PC-3 (cell line): Measurements from ENCODE around the gene NPR2. TPM values are rescaled to one million over a fixed set of nuclear protein-coding genes. Genes with fewer than 3 reads are reported as not detected.

Source experiments
- ATAC-seq: fragments of 200-7000 bp; cut with Tn5 transposase; 2 replicates; pipeline ENCODE4 v1.9.1; 2020; ENCODE audit warnings: mild to moderate bottlenecking, moderate library complexity
- BruUV-seq: library from RNA; stranded (reverse); fragments of 400-500 nt; replicated peaks from 2 replicates; lab custom pipeline; 2021; lab: Mats Ljungman, UMichigan
- CTCF ChIA-PET: fragments of 300-600 bp; sonication (Branson Sonifier 250); formaldehyde crosslinking; loops from one replicate; lab custom pipeline; 2022; ENCODE audit warnings: antibody characterized with exemption; lab: Charles Lee
- POLR2A ChIA-PET: fragments of 300-600 bp; sonication (Branson Sonifier 250); formaldehyde crosslinking; loops from one replicate; lab custom pipeline; 2022; ENCODE audit warnings: antibody characterized with exemption; ENCODE audit not compliant: unreplicated experiment; lab: Charles Lee
- DNase-seq: peaks from one replicate; pipeline ENCODE4 v3.0.0-alpha.2; 2015
- H2AFZ ChIP-seq: fragments of 300-600 bp; sonication (generic); 2 replicates; pipeline ENCODE4 v1.6.0; 2016; ENCODE audit warnings: antibody characterized with exemption, low read length
- H3F3A ChIP-seq: fragments of 300-600 bp; sonication (generic); one replicate; pipeline ENCODE4 v1.6.0; 2017; ENCODE audit warnings: antibody characterized with exemption, low read length, control low read depth, mild to moderate bottlenecking; ENCODE audit not compliant: unreplicated experiment
- H3K27ac ChIP-seq: fragments of 300-600 bp; sonication (generic); 2 replicates; pipeline ENCODE4 v1.5.1; 2016; ENCODE audit warnings: mild to moderate bottlenecking, low read length
- H3K27me3 ChIP-seq: fragments of 300-600 bp; sonication (generic); 2 replicates; pipeline ENCODE4 v1.6.1; 2016; ENCODE audit warnings: low read length, mixed read lengths
- H3K36me3 ChIP-seq: fragments of 300-600 bp; sonication (generic); 2 replicates; pipeline ENCODE4 v1.6.1; 2016; ENCODE audit warnings: low read depth, mixed run types, low read length, mixed read lengths
- H3K4me1 ChIP-seq: fragments of 300-600 bp; sonication (generic); 2 replicates; pipeline ENCODE4 v1.5.1; 2016; ENCODE audit warnings: low read length; ENCODE audit not compliant: insufficient read depth
- H3K4me2 ChIP-seq: fragments of 300-600 bp; sonication (generic); 2 replicates; pipeline ENCODE4 v1.6.0; 2016; ENCODE audit warnings: low read length
- H3K4me3 ChIP-seq: fragments of 300-600 bp; sonication (generic); 2 replicates; pipeline ENCODE4 v1.5.1; 2016; ENCODE audit warnings: mild to moderate bottlenecking, low read length, mixed read lengths
- H3K79me2 ChIP-seq: fragments of 300-600 bp; sonication (generic); 2 replicates; pipeline ENCODE4 v1.6.1; 2017; ENCODE audit warnings: low read length, mixed read lengths
- H3K9ac ChIP-seq: fragments of 300-600 bp; sonication (generic); 2 replicates; pipeline ENCODE4 v1.6.0; 2016; ENCODE audit warnings: mild to moderate bottlenecking, low read length
- H3K9me2 ChIP-seq: fragments of 300-600 bp; sonication (generic); replicated peaks from 2 replicates; pipeline ENCODE4 v1.6.1; 2016; ENCODE audit warnings: mixed run types, low read length, mixed read lengths
- H3K9me3 ChIP-seq: fragments of 300-600 bp; sonication (generic); 2 replicates; pipeline ENCODE4 v1.6.1; 2016; ENCODE audit warnings: low read length, mixed read lengths
- H4K20me1 ChIP-seq: fragments of 300-600 bp; sonication (generic); 2 replicates; pipeline ENCODE4 v1.6.1; 2016; ENCODE audit warnings: low read length, mixed read lengths
- EZH2 ChIP-seq: fragments of 300-600 bp; sonication (generic); IDR thresholded peaks from one replicate; pipeline ENCODE4 v1.6.1; 2017; ENCODE audit warnings: antibody characterized with exemption, mild to moderate bottlenecking, low read length; ENCODE audit not compliant: unreplicated experiment
- EZH2phosphoT487 ChIP-seq: fragments of 300-600 bp; sonication (generic); IDR thresholded peaks from 2 replicates; pipeline ENCODE4 v1.6.1; 2018; ENCODE audit warnings: mild to moderate bottlenecking, antibody characterized with exemption, low read length, borderline replicate concordance
- intact Hi-C: fragments of 100-400 bp; cut with micrococcal nuclease; formaldehyde crosslinking; loops from 2 replicates; pipeline ENCODE4 v1.9.0; 2023
- total RNA-seq: library from RNA; depleted of rRNA; stranded (reverse); fragments of >200 nt; gene quantifications from 2 replicates; pipeline ENCODE4 v1.2.3, GENCODE V29; 2014
- TF ChIP-seq, protein P1 (sequence below): fragments of 300-600 bp; sonication (generic); conservative IDR thresholded peaks from 2 replicates; pipeline ENCODE4 v1.5.1; 2017; ENCODE audit warnings: antibody characterized with exemption, low read depth, mild to moderate bottlenecking, low read length

The NPR2 gene
- total RNA-seq, 1 experiment from 2014 or later = 1.5 TPM

DNA sequence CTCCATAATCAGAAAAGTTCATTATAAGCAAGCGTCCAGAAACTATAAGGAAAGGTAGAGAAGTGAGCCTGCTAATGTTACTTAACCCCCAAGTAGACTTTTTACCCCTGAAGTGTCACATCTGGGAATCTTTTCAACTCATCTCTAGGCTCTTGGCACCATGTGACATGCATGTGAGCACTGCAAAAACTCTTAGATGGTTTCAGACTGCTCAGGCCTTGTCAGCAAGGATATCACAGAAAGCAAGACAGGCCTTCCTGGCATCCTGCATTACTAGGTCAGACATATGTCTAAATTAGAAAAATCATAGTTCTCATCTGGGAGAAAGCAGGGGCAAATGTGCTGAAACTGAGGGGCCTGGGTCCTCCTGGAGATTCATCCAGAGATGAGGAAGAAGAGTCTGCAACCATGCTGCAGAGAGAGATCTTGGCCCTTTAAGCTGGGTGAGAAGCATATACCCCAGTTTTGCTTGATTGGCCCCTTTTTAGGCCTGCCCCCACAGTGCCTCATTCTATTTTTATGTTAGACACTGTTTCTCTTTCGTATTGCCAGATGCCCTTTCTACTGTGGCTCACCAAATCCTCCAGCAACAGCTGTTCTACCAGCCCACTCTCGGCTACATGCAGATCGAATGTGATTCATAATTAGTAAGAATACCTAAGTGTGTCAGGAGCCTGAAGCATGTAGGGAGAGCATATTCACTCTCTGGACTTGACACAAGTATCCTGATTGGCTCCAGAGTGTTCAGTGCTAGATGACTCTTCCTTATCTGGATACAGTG is 56.6 kb downstream of the NPR2 start:
- H3K4me3 ChIP-seq = no peak overlapping the region
- TF ChIP-seq EZH2 (no peak), EZH2phosphoT487 (no peak)
- TF ChIP-seq, protein P1, sequence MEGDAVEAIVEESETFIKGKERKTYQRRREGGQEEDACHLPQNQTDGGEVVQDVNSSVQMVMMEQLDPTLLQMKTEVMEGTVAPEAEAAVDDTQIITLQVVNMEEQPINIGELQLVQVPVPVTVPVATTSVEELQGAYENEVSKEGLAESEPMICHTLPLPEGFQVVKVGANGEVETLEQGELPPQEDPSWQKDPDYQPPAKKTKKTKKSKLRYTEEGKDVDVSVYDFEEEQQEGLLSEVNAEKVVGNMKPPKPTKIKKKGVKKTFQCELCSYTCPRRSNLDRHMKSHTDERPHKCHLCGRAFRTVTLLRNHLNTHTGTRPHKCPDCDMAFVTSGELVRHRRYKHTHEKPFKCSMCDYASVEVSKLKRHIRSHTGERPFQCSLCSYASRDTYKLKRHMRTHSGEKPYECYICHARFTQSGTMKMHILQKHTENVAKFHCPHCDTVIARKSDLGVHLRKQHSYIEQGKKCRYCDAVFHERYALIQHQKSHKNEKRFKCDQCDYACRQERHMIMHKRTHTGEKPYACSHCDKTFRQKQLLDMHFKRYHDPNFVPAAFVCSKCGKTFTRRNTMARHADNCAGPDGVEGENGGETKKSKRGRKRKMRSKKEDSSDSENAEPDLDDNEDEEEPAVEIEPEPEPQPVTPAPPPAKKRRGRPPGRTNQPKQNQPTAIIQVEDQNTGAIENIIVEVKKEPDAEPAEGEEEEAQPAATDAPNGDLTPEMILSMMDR = no peak
- H3F3A ChIP-seq = no peaks in the 10 kb centered on the region
- no peaks in the 10 kb centered on the region for H4K20me1 ChIP-seq
- CTCF ChIA-PET = interaction anchor here (1.2 kb wide), 1 partner anchor 34 kb away, joined by 3 read pairs; no protein-coding TSS in a partner anchor
- peak; percentile 77 for DNase-seq
- H3K4me2 ChIP-seq = peak overlapping the region; percentile 7; the same call in 1 of the 2 replicates
- no peak overlapping the region for H2AFZ ChIP-seq
- no peaks in the 10 kb centered on the region for H3K36me3 ChIP-seq
- intact Hi-C loops = no loop called here
- no TSS peak for BruUV-seq
- H3K27me3 ChIP-seq = no peaks in the 10 kb centered on the region
- H3K9me2 ChIP-seq = no peaks in the 10 kb centered on the region
- no peak overlapping the region for H3K27ac ChIP-seq
- POLR2A ChIA-PET = no interaction called here
- H3K9ac ChIP-seq = no peak overlapping the region
- no peaks in the 10 kb centered on the region for H3K79me2 ChIP-seq
- ATAC-seq = peak; percentile 76
- H3K9me3 ChIP-seq = no peaks in the 10 kb centered on the region
- H3K4me1 ChIP-seq = peaks cover 24% of the 10 kb centered on the region

DNA sequence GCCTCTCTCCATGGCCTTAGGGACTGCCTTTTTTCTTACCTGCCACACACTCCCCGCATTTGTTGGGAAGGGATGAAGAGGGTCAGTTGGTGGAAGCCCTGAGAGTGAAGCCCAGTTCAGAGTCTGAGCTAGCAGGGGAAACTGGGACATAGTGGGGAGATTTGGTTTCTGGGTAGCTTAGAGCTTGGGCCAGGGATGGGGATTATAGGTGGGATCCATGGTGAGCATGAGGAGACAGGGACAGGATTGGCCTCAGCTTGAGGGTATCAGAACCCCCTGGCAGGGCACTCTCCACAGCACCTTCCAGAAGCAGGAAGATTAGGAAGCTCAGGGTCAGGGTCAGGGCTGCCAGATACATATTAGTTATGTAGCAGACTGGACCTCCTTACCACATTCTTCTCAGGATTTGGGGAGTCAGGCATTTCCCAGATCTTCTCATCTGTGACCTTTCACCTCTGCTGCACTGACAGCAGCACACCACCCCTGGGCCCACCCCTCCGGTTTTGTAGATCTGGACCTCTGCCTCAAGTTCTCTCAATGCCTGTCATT is 61.0 kb downstream of the NPR2 start:
- H3K27ac ChIP-seq = no peak overlapping the region
- H4K20me1 ChIP-seq = no peaks in the 10 kb centered on the region
- TF ChIP-seq EZH2 (no peak), EZH2phosphoT487 (no peak)
- TF ChIP-seq, protein P1 = no peak
- ChIA-PET CTCF (interaction anchor here (0.5 kb wide), 1 partner anchor 1697 kb away, joined by 6 read pairs; no protein-coding TSS in a partner anchor), POLR2A (no interaction called here)
- H3K9me2 ChIP-seq = no peaks in the 10 kb centered on the region
- H3F3A ChIP-seq = no peaks in the 10 kb centered on the region
- H3K4me1 ChIP-seq = peaks cover 5% of the 10 kb centered on the region; the same call in 1 of the 2 replicates
- ATAC-seq (no peak), DNase-seq (no peak)
- H2AFZ ChIP-seq = no peak overlapping the region
- no TSS peak for BruUV-seq
- intact Hi-C loops = no loop called here
- H3K9ac ChIP-seq = no peak overlapping the region
- H3K36me3 ChIP-seq = no peaks in the 10 kb centered on the region
- H3K79me2 ChIP-seq = no peaks in the 10 kb centered on the region
- no peaks in the 10 kb centered on the region for H3K27me3 ChIP-seq
- no peak overlapping the region for H3K4me2 ChIP-seq
- H3K9me3 ChIP-seq = no peaks in the 10 kb centered on the region
- no peak overlapping the region for H3K4me3 ChIP-seq
